Sigmoid colon (tissue), 7 donors: ENCODE results near the gene CACNG1. TPM values are rescaled to one million over a fixed set of nuclear protein-coding genes. Genes with fewer than 3 reads are reported as not detected.

Experiments
- DNase-seq: peaks from one replicate; pipeline ENCODE4 v3.0.0-alpha.2; 2019
- H3K27ac ChIP-seq, 4 donors: fragments of 200-600 bp; sonication (generic); one replicate each; pipeline ENCODE4 v1.5.1; 2016 to 2019; ENCODE audit warnings: mild to moderate bottlenecking in 1 of 4
- H3K27me3 ChIP-seq, 3 donors: fragments of 200-600 bp; sonication (generic); one replicate each; pipeline ENCODE4 v1.5.1; 2019; ENCODE audit warnings: mild to moderate bottlenecking in 1 of 3
- H3K36me3 ChIP-seq, 4 donors: fragments of 200-600 bp; sonication (generic); one replicate each; pipeline ENCODE4 v1.5.1; 2016 to 2019
- H3K4me1 ChIP-seq, 4 donors: fragments of 200-600 bp; sonication (generic); one replicate each; pipeline ENCODE4 v1.5.1; 2017 to 2019
- H3K4me3 ChIP-seq, 4 donors: fragments of 200-600 bp; sonication (generic); one replicate each; pipeline ENCODE4 v1.5.1; 2017 to 2019; ENCODE audit warnings: mild to moderate bottlenecking in 2 of 4, moderate library complexity in 1 of 4
- H3K9me3 ChIP-seq, 4 donors: fragments of 200-600 bp in 3 of 4; sonication (generic) in 3 of 4; one replicate each; pipeline versions ENCODE4 v1.5.1 to v1.6.1; 2013 to 2019
- EP300 ChIP-seq, 4 donors: sonication (generic); formaldehyde crosslinking; IDR thresholded peaks; one replicate each; pipeline ENCODE4 v1.6.1; 2017; ENCODE audit warnings: antibody characterized with exemption in 4 of 4
- POLR2A ChIP-seq, 2 donors: fragments of 450-650 bp; IDR thresholded peaks; one replicate each; pipeline ENCODE4 v1.6.1; 2016; ENCODE audit warnings: antibody characterized with exemption in 2 of 2, mild to moderate bottlenecking in 2 of 2, moderate library complexity in 2 of 2
- POLR2AphosphoS5 ChIP-seq, 4 donors: sonication (generic); formaldehyde crosslinking; IDR thresholded peaks; one replicate each; pipeline ENCODE4 v1.6.1; 2017; ENCODE audit warnings: antibody characterized with exemption in 4 of 4
- WGBS, 2 donors: extraction: QIAGEN DNeasy Blood & Tissue Kit; methylation state at CpG; one replicate each; pipeline ENCODE4 v1.1.7; 2013; 5-methylcytosine and 5-hydroxymethylcytosine counted together
- intact Hi-C: fragments of 100-400 bp; cut with DNase I; formaldehyde crosslinking; loops from one replicate; pipeline ENCODE4 v1.15.1; 2023
- polyA plus RNA-seq, 3 donors: library from polyadenylated mRNA; stranded (reverse); fragments of 200-250 nt; gene quantifications; one replicate each; pipeline ENCODE4 v1.2.3, GENCODE V29; 2013
- total RNA-seq, 4 donors: library from RNA; depleted of rRNA; stranded (reverse); fragments of >200 nt; gene quantifications; one replicate each; pipeline ENCODE4 v1.1.0, GENCODE V29; 2016
- TF ChIP-seq, protein P1 (sequence below), 4 experiments: fragments of 450-650 bp in 3 of 4; fragments of 200-600 bp in 1 of 4; IDR thresholded peaks; one replicate each; pipeline ENCODE4 v1.5.1; 2016 to 2019; ENCODE audit warnings: antibody characterized with exemption in 4 of 4, mild to moderate bottlenecking in 3 of 4, moderate library complexity in 2 of 4
- donor health status: healthy with polysubstance abuse.
- donor health status: Bipolar disorder and iron deficiency.
- donor health status: healthy.

The CACNG1 gene
- total and polyA plus RNA-seq, 7 donors: not detected

GRCh38 chr17:67032382-67032781 is 12.0 kb upstream of the CACNG1 start:
- Histone ChIP-seq H3K9me3 (no peaks in the 10 kb centered on the region), H3K4me1 (no peaks in the 10 kb centered on the region), H3K27ac (no peak overlapping the region), H3K4me3 (no peak overlapping the region), H3K27me3 (no peaks in the 10 kb centered on the region), H3K36me3 (no peaks in the 10 kb centered on the region)
- intact Hi-C loops: no loop called here
- no peak for DNase-seq
- TF ChIP-seq, protein P1, sequence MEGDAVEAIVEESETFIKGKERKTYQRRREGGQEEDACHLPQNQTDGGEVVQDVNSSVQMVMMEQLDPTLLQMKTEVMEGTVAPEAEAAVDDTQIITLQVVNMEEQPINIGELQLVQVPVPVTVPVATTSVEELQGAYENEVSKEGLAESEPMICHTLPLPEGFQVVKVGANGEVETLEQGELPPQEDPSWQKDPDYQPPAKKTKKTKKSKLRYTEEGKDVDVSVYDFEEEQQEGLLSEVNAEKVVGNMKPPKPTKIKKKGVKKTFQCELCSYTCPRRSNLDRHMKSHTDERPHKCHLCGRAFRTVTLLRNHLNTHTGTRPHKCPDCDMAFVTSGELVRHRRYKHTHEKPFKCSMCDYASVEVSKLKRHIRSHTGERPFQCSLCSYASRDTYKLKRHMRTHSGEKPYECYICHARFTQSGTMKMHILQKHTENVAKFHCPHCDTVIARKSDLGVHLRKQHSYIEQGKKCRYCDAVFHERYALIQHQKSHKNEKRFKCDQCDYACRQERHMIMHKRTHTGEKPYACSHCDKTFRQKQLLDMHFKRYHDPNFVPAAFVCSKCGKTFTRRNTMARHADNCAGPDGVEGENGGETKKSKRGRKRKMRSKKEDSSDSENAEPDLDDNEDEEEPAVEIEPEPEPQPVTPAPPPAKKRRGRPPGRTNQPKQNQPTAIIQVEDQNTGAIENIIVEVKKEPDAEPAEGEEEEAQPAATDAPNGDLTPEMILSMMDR (IDR thresholded peaks at IDR 0.05): no peak
- no peak for TF ChIP-seq POLR2A (IDR thresholded peaks at IDR 0.05)
- TF ChIP-seq POLR2AphosphoS5 (IDR thresholded peaks at IDR 0.05): no peak
- no peak for TF ChIP-seq EP300 (IDR thresholded peaks at IDR 0.05)
- WGBS, 2 donors: 92 to 96% methylated on average over 14 of the region's 14 CpGs

- H3K9me3 ChIP-seq: no peaks in the 10 kb centered on the region
- no peak for TF ChIP-seq POLR2AphosphoS5 (IDR thresholded peaks at IDR 0.05)
- TF ChIP-seq, protein P1 (IDR thresholded peaks at IDR 0.05): no peak
- no peak for TF ChIP-seq EP300 (IDR thresholded peaks at IDR 0.05)
- no peak for TF ChIP-seq POLR2A (IDR thresholded peaks at IDR 0.05)
- H3K4me3 ChIP-seq: no peak overlapping the region
- intact Hi-C loops: no loop called here
- 95% methylated on average over 13 of the region's 13 CpGs for WGBS, 2 donors
- H3K27me3 ChIP-seq: no peaks in the 10 kb centered on the region
- no peak overlapping the region for H3K27ac ChIP-seq
- no peaks in the 10 kb centered on the region for H3K36me3 ChIP-seq
- no peak for DNase-seq
- no peaks in the 10 kb centered on the region for H3K4me1 ChIP-seq
Measured at GRCh38 chr17:67032985-67033384, 11.4 kb upstream of the CACNG1 start.

- no peak for DNase-seq
- TF ChIP-seq, protein P1 (IDR thresholded peaks at IDR 0.05): no peak
- Histone ChIP-seq H3K36me3 (no peaks in the 10 kb centered on the region), H3K27me3 (no peaks in the 10 kb centered on the region), H3K4me1 (no peaks in the 10 kb centered on the region), H3K9me3 (no peaks in the 10 kb centered on the region), H3K27ac (no peak overlapping the region), H3K4me3 (no peak overlapping the region)
- intact Hi-C loops: no loop called here
- 93 to 95% methylated on average over 9 of the region's 9 CpGs for WGBS, 2 donors
Measured at GRCh38 chr17:67033613-67034012, 10.7 kb upstream of the CACNG1 start.

DNA sequence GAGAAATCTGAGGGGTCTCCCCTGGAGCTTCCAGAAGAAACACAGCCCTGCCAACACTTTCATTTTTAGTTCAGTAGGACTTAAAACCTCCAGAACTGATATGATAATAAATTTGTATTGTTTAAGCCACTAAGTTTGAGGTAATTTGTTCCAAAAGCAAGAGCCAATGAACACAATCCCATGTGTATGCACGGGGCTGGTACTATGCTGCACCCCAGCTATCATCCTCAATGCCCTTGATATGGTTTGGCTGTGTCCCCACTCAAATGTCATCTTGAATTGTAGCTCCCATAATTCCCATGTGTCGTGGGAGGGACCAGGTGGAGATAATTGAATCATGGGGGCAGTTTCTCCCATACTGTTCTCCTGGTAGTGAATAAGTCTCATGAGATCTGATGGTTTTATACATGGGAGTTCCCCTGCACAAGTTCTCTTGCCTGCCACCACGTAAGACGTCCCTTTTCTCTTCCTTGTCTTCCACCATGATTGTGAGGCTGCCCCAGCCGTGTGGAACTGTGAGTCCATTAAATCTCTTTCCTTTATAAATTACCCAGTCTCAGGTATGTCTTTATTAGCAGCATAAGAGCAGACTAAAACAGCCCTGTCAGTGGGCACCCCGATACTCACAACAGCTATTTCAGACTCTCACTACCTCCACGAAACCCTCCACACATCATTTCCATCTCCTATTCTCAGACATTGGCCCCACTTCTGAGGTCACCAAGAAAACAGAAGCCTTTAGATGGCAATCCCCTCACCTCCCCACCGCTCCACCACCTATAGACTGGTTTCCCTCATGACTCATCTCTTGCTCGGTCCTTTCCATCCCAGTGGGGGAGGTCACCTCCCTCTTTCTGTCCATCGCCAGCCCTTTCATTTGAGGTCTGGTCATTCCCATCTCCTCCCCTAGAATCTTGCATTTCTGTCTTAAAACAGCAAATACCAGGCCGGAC is 8.9 kb upstream of the CACNG1 start:
- intact Hi-C loops: no loop called here

DNA sequence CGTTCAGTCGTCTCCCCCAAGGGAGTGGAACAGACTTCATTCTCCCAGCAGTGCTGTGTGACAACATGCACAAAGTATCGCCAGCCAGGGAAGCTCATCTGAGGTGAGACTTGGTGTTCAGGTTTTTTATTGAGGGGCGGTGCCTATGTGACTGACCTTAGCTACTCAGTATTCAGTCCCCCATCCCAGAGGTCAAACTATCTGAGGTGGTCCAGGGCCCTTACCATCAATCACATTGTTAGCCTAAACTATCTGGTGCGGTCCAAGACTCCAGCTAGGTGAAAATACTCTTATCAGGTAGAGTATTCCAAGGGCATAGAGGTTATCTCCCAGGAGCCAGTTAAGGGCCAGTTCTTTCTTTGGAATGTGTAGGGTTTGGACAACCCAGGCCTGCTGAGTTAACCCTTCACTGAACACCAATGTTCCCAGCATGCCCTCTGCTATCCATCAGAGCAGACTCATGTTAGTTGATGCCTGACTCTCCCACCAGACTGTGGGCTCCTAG is 5.4 kb upstream of the CACNG1 start:
- H3K4me3 ChIP-seq: no peak overlapping the region
- no peaks in the 10 kb centered on the region for H3K36me3 ChIP-seq
- TF ChIP-seq POLR2AphosphoS5 (IDR thresholded peaks at IDR 0.05) (no peak), POLR2A (IDR thresholded peaks at IDR 0.05) (no peak)
- no peak for DNase-seq
- WGBS, 2 donors: 48 to 57% methylated on average over 5 of the region's 5 CpGs
- H3K4me1 ChIP-seq: no peaks in the 10 kb centered on the region
- intact Hi-C loops: no loop called here
- H3K9me3 ChIP-seq: no peaks in the 10 kb centered on the region
- H3K27me3 ChIP-seq: no peaks in the 10 kb centered on the region
- H3K27ac ChIP-seq: no peak overlapping the region

More for the DNA sequence above, 8.9 kb upstream of the CACNG1 start:
- Histone ChIP-seq H3K27me3 (no peaks in the 10 kb centered on the region), H3K9me3 (no peaks in the 10 kb centered on the region), H3K4me3 (no peak overlapping the region), H3K36me3 (no peaks in the 10 kb centered on the region), H3K4me1 (no peaks in the 10 kb centered on the region), H3K27ac (no peak overlapping the region)
- DNase-seq: no peak
- WGBS, 2 donors: 79 to 89% methylated on average over 11 of the region's 11 CpGs
- no peak for TF ChIP-seq POLR2A (IDR thresholded peaks at IDR 0.05)
- TF ChIP-seq POLR2AphosphoS5 (IDR thresholded peaks at IDR 0.05): no peak
- no peak for TF ChIP-seq EP300 (IDR thresholded peaks at IDR 0.05)
